Nephron (organoid): ENCODE data around the gene GRPEL1.
A peak's percentile ranks its signal among the peaks of the same experiment; 100 is the strongest.

ENCODE experiments used
- H3K27ac Mint-ChIP-seq, 3 experiments: 2 replicates each; pipeline ENCODE4 v1.8.0; 2020; ENCODE audit warnings: mixed read lengths in 3 of 3, mild to moderate bottlenecking in 2 of 3, moderate library complexity in 1 of 3
- H3K27me3 Mint-ChIP-seq: 2 replicates; pipeline ENCODE4 v1.8.0; 2021; ENCODE audit warnings: low read depth, mild to moderate bottlenecking, moderate library complexity, mixed read lengths
- H3K36me3 Mint-ChIP-seq: 2 replicates; pipeline ENCODE4 v1.8.0; 2020; ENCODE audit warnings: low read depth, mixed read lengths
- H3K4me1 Mint-ChIP-seq: 2 replicates; pipeline ENCODE4 v1.8.0; 2020; ENCODE audit warnings: mixed read lengths
- H3K4me3 Mint-ChIP-seq, 3 experiments: 2 replicates each; pipeline ENCODE4 v1.8.0; 2020; ENCODE audit warnings: mild to moderate bottlenecking in 3 of 3, mixed read lengths in 3 of 3, moderate library complexity in 2 of 3
- H3K9me3 Mint-ChIP-seq: 2 replicates; pipeline ENCODE4 v1.8.0; 2020; ENCODE audit warnings: mixed read lengths
- TF ChIP-seq, protein P1 (sequence below), 3 experiments: fragments of 200-600 bp; sonication (generic); IDR thresholded peaks; one replicate each; pipeline ENCODE4 v1.5.0; 2021; ENCODE audit warnings: antibody characterized with exemption in 3 of 3; ENCODE audit not compliant: unreplicated experiment in 3 of 3

Gene GRPEL1

DNA sequence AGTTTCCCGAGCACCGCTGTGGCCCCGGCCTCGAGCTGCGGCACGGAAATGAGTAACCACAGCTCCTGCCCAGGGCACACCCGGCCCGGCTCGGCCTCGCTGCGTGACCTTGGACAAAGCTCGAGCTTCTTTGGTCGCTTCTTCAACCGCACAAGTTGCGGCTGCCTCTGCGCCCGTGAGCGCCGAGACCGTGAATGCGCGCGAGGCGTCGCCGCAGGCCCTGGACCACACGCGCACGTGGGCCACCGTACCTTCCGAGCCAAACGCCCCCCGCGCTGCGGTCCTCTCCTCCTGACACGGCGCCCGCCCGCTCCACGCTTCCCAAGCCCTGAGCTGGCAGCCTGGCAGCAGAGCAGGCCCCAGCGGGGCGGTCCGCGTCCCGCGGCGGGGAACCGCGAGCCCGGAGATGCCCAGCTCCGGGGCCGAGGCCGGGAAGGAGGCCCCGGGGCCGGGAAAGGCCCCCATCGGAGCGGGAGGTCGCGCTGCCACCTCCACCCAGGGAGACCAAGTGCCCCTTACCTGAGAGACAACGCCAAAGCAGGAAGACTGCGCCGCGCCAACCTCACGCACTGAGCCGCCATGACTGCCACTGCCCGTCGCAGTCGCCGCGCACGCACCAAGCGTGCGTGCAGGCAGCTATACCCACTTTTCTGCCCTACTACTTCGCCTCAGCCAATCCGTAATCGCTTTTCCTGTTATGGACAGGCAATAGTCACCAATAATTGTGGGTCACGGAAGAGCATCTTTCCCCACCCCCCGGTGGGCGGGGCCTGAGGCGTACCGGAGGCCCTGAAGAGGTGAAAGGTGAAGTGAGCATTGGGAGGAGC, at the start of gene GRPEL1:
Gene GRPEL1, minus strand, starts transcription at position 613 of the 827 bp plus-strand sequence. Its CDS starts 32 bp downstream, at position 581.
- Mint-ChIP-seq H3K27ac (peak within 1 kb of the TSS; percentile 59 to 92 (median 88)), H3K27me3 (peaks cover 13% of the 10 kb centered on the region), H3K4me3 (peak within 1 kb of the TSS; percentile 89 to 95 (median 91)), H3K4me1 (peaks cover 51% of the 10 kb centered on the region), H3K36me3 (peaks cover 29% of the 10 kb centered on the region), H3K9me3 (no peaks in the 10 kb centered on the region)
- TF ChIP-seq, protein P1, sequence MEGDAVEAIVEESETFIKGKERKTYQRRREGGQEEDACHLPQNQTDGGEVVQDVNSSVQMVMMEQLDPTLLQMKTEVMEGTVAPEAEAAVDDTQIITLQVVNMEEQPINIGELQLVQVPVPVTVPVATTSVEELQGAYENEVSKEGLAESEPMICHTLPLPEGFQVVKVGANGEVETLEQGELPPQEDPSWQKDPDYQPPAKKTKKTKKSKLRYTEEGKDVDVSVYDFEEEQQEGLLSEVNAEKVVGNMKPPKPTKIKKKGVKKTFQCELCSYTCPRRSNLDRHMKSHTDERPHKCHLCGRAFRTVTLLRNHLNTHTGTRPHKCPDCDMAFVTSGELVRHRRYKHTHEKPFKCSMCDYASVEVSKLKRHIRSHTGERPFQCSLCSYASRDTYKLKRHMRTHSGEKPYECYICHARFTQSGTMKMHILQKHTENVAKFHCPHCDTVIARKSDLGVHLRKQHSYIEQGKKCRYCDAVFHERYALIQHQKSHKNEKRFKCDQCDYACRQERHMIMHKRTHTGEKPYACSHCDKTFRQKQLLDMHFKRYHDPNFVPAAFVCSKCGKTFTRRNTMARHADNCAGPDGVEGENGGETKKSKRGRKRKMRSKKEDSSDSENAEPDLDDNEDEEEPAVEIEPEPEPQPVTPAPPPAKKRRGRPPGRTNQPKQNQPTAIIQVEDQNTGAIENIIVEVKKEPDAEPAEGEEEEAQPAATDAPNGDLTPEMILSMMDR (IDR thresholded peaks at IDR 0.05; ENCODE audit: unreplicated experiment in 3 of 3): no peak

DNA sequence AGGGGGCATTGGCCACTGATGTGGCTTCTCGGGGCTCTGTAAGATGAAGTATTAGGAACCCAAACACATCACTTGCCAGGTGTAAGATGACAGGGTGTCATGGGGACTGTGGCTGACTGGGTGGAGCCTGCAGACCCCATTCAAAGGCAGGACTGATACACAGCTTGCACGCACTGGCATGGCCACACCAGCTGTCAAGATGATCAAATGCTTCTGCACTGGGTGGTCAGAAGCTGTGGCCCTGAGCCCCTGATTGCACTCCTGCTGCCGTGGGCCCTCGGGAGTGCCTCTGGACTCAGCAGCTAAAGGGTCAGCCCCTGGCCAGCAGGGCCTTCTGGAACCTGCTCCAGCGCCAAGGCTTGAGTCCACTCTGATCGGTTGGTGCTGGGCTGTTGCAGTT, 48.8 kb upstream of the GRPEL1 start:
- no peak overlapping the region for H3K27ac Mint-ChIP-seq
- no peak overlapping the region for H3K4me3 Mint-ChIP-seq

DNA sequence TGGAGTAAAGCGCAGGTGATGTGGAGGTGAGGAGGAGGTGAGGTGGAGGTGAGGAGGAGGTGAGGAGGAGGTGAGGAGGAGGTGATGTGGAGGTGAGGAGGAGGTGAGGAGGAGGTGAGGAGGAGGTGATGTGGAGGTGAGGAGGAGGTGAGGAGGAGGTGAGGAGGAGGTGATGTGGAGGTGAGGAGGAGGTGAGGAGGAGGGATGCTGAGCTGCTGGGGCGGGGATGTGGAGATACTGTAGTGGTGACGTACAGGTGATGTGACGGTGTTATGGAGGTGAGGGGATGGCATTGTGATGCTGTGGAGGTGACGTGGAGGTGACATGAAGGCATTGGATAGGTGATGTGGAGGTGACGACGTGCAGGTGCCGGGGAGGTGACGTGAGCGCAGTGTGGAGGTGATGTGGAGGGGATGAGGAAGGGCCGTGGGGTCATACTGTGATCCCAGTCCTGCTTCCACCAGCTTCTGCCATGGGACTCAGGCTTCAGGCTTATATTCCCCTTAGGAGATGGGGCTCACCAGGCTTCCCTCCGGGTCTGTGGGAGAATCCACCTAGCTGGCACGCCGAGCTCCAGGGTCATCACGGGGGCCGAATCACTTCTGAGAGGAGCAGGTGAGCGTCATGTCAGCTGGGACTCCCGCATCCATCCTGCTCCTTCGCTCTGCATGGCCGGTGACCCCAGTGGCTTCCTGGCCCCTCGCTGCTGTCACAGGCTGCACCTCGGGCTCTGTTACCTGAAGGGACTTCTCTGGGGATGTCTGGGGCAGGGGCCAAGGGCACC, 47.9 kb upstream of the GRPEL1 start:
- Mint-ChIP-seq H3K9me3 (peaks cover 3% of the 10 kb centered on the region), H3K4me3 (no peak overlapping the region), H3K36me3 (no peaks in the 10 kb centered on the region), H3K27me3 (peaks cover 34% of the 10 kb centered on the region), H3K27ac (no peak overlapping the region), H3K4me1 (peaks cover 8% of the 10 kb centered on the region)
- TF ChIP-seq, protein P1 (IDR thresholded peaks at IDR 0.05; ENCODE audit: unreplicated experiment in 3 of 3): no peak

More for the DNA sequence above, 48.8 kb upstream of the GRPEL1 start:
- TF ChIP-seq, protein P1 (IDR thresholded peaks at IDR 0.05; ENCODE audit: unreplicated experiment in 3 of 3): no peak
- Mint-ChIP-seq H3K4me1 (peaks cover 12% of the 10 kb centered on the region), H3K27me3 (peaks cover 34% of the 10 kb centered on the region), H3K9me3 (peaks cover 3% of the 10 kb centered on the region), H3K36me3 (no peaks in the 10 kb centered on the region)

DNA sequence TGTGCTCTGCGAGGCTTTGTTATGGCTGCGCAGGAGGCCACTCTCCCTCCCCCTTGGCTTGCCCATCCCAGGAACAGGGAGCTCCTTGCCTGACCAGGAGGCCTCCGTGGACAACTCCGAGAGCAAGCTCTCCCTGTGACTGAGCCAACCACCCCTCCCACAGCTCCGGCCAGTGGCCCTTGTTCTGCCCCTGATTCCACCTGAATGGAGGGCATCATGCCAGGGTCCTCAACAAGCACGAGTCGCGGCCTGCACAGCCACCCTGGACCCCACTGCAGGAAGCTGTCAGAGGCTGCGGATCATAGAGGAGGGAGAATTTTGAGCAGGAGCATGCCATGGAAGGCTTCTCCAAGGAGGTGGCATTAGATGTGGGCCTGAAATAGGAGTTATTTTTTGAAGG, 44.8 kb upstream of the GRPEL1 start:
- Mint-ChIP-seq H3K9me3 (peaks cover 4% of the 10 kb centered on the region), H3K4me3 (no peak overlapping the region), H3K36me3 (no peaks in the 10 kb centered on the region)

DNA sequence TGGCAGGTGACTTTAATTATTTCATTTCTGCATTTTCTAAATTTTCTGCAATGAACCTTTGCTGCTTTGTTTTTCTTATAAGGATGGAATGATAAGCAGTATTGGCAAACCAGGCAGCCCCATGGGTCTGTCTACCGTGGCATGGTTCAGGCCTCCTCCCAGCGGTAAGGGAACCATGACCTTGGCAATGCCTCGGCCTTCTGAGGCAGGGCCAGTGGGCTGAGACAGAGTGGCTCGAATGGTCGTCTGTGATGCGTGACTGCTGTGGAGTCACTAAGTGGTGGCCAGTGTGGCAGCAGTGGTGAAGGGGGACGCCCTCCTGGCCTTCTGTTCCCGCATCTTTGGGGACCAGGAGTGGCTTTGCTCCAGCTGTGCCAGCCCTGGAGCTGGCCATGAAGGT, 43.6 kb upstream of the GRPEL1 start:
- Mint-ChIP-seq H3K36me3 (no peaks in the 10 kb centered on the region), H3K4me1 (no peaks in the 10 kb centered on the region), H3K9me3 (peaks cover 4% of the 10 kb centered on the region), H3K27me3 (peaks cover 4% of the 10 kb centered on the region), H3K27ac (no peak overlapping the region), H3K4me3 (no peak overlapping the region)
- TF ChIP-seq, protein P1 (IDR thresholded peaks at IDR 0.05; ENCODE audit: unreplicated experiment in 3 of 3): no peak

More for the DNA sequence above, 44.8 kb upstream of the GRPEL1 start:
- Mint-ChIP-seq H3K27me3 (peaks cover 10% of the 10 kb centered on the region), H3K27ac (no peak overlapping the region), H3K4me1 (no peaks in the 10 kb centered on the region)
- TF ChIP-seq, protein P1 (IDR thresholded peaks at IDR 0.05; ENCODE audit: unreplicated experiment in 3 of 3): no peak
